Neural progenitor cell (in vitro differentiated cells): ENCODE measurements around the gene ABTB2. TPM values are rescaled to one million over a fixed set of nuclear protein-coding genes. Genes with fewer than 3 reads are reported as not detected.
A peak's percentile ranks its signal among the peaks of the same experiment; 100 is the strongest.

Experiments
- DNase-seq: peaks from one replicate; pipeline ENCODE4 v3.0.0-alpha.2; 2016; ENCODE audit warnings: low spot score
- H2AFZ ChIP-seq: fragments of 200-600 bp; sonication (generic); replicated peaks from 2 replicates; pipeline ENCODE4 v1.6.1; 2016; ENCODE audit warnings: antibody characterized with exemption
- H3F3A ChIP-seq: fragments of 200-600 bp; sonication (generic); 2 replicates; pipeline ENCODE4 v1.6.1; 2016; ENCODE audit warnings: antibody characterized with exemption, low read depth
- H3K27ac ChIP-seq: fragments of 200-600 bp; sonication (generic); 2 replicates; pipeline ENCODE4 v1.5.1; 2016; ENCODE audit warnings: mild to moderate bottlenecking
- H3K27me3 ChIP-seq: fragments of 200-600 bp; sonication (generic); 2 replicates; pipeline ENCODE4 v1.6.1; 2016; ENCODE audit warnings: mild to moderate bottlenecking, moderate library complexity
- H3K36me3 ChIP-seq: fragments of 200-600 bp; sonication (generic); 2 replicates; pipeline ENCODE4 v1.5.1; 2016
- H3K4me1 ChIP-seq: fragments of 200-600 bp; sonication (generic); 2 replicates; pipeline ENCODE4 v1.6.1; 2016; ENCODE audit warnings: mixed run types
- H3K4me2 ChIP-seq: fragments of 200-600 bp; sonication (generic); 2 replicates; pipeline ENCODE4 v1.6.1; 2016
- H3K4me3 ChIP-seq: fragments of 200-600 bp; sonication (generic); 2 replicates; pipeline ENCODE4 v1.5.1; 2016
- H3K79me2 ChIP-seq: fragments of 200-600 bp; sonication (generic); 2 replicates; pipeline ENCODE4 v1.6.1; 2016; ENCODE audit warnings: low read depth
- H3K9ac ChIP-seq: fragments of 200-600 bp; sonication (generic); 2 replicates; pipeline ENCODE4 v1.6.1; 2016
- H3K9me3 ChIP-seq: fragments of 200-600 bp; sonication (generic); 2 replicates; pipeline ENCODE4 v1.5.1; 2016; ENCODE audit warnings: low read depth
- H4K20me1 ChIP-seq: fragments of 200-600 bp; sonication (generic); 2 replicates; pipeline ENCODE4 v1.6.1; 2016; ENCODE audit warnings: low read depth
- H3K27ac Mint-ChIP-seq: 3 replicates; pipeline ENCODE4 v1.8.0; 2021; ENCODE audit warnings: mixed read lengths
- H3K27me3 Mint-ChIP-seq: 2 replicates; pipeline ENCODE4 v1.8.0; 2022; ENCODE audit warnings: low read depth, mild to moderate bottlenecking, inconsistent platforms, moderate library complexity, mixed read lengths; ENCODE audit not compliant: insufficient read depth
- H3K36me3 Mint-ChIP-seq: 3 replicates; pipeline ENCODE4 v1.8.0; 2021; ENCODE audit warnings: mixed read lengths
- H3K4me1 Mint-ChIP-seq: 3 replicates; pipeline ENCODE4 v1.8.0; 2021; ENCODE audit warnings: mixed read lengths
- H3K4me3 Mint-ChIP-seq: 3 replicates; pipeline ENCODE4 v1.8.0; 2021; ENCODE audit warnings: mild to moderate bottlenecking, moderate library complexity, mixed read lengths
- H3K9me3 Mint-ChIP-seq: 3 replicates; pipeline ENCODE4 v1.8.0; 2020; ENCODE audit warnings: mixed read lengths
- EZH2 ChIP-seq: fragments of 200-600 bp; sonication (generic); IDR thresholded peaks from 2 replicates; pipeline ENCODE4 v1.6.1; 2017; ENCODE audit warnings: antibody characterized with exemption, mild to moderate bottlenecking, moderate library complexity
- EZH2phosphoT487 ChIP-seq: fragments of 200-600 bp; sonication (generic); IDR thresholded peaks from 2 replicates; pipeline ENCODE4 v1.6.1; 2017; ENCODE audit warnings: antibody characterized with exemption
- total RNA-seq: library from RNA; depleted of rRNA; stranded (reverse); fragments of >200 nt; gene quantifications from 2 replicates; pipeline ENCODE4 v1.2.3, GENCODE V29; 2015; ENCODE audit warnings: low replicate concordance
- TF ChIP-seq, protein P1 (sequence below): fragments of 200-600 bp; sonication (generic); IDR thresholded peaks from 2 replicates; pipeline ENCODE4 v1.5.1; 2017; ENCODE audit warnings: antibody characterized with exemption, mild to moderate bottlenecking

ABTB2 gene
- total RNA-seq, 1 donor from 2014 or later = 0.37 TPM

GRCh38 chr11:34290926-34291325 is 66.9 kb downstream of the ABTB2 start:
- H3K4me3 Mint-ChIP-seq = no peak overlapping the region
- no peaks in the 10 kb centered on the region for H3F3A ChIP-seq
- DNase-seq = no peak

DNA sequence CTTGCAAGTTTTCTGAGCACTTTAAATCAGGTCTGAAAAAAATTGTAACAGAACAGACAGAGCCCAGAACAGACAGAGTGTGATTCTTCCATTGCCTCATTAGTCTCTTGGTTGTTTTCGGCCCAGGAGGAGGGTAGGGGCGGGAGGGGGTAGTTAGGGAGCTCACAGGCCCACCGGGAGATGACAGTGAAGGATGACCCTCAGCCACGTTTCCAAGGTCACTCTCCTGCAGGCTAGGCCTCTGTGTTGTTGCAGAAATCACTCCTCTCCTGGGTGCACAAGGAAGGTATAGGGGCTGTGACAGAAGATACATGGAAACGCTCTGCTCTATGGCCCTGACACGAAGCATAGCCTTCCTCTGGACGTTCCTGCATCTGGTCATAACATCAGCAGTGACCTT is 69.3 kb downstream of the ABTB2 start:
- Histone ChIP-seq H3K36me3 (no peaks in the 10 kb centered on the region), H4K20me1 (no peaks in the 10 kb centered on the region), H3K79me2 (no peaks in the 10 kb centered on the region), H3K9ac (no peak overlapping the region), H3K9me3 (no peaks in the 10 kb centered on the region), H2AFZ (no peak overlapping the region), H3K4me2 (no peak overlapping the region), H3K27me3 (no peaks in the 10 kb centered on the region), H3K4me3 (no peak overlapping the region), H3K4me1 (peaks cover 9% of the 10 kb centered on the region), H3K27ac (no peak overlapping the region), H3F3A (no peaks in the 10 kb centered on the region)
- no peak overlapping the region for H3K27ac Mint-ChIP-seq
- no peak for DNase-seq
- H3K9me3 Mint-ChIP-seq = no peaks in the 10 kb centered on the region
- H3K27me3 Mint-ChIP-seq = peaks cover 15% of the 10 kb centered on the region
- H3K4me3 Mint-ChIP-seq = no peak overlapping the region
- H3K36me3 Mint-ChIP-seq = no peaks in the 10 kb centered on the region
- H3K4me1 Mint-ChIP-seq = peaks cover 46% of the 10 kb centered on the region
- no peak for TF ChIP-seq EZH2phosphoT487
- TF ChIP-seq EZH2 = no peak
- TF ChIP-seq, protein P1, sequence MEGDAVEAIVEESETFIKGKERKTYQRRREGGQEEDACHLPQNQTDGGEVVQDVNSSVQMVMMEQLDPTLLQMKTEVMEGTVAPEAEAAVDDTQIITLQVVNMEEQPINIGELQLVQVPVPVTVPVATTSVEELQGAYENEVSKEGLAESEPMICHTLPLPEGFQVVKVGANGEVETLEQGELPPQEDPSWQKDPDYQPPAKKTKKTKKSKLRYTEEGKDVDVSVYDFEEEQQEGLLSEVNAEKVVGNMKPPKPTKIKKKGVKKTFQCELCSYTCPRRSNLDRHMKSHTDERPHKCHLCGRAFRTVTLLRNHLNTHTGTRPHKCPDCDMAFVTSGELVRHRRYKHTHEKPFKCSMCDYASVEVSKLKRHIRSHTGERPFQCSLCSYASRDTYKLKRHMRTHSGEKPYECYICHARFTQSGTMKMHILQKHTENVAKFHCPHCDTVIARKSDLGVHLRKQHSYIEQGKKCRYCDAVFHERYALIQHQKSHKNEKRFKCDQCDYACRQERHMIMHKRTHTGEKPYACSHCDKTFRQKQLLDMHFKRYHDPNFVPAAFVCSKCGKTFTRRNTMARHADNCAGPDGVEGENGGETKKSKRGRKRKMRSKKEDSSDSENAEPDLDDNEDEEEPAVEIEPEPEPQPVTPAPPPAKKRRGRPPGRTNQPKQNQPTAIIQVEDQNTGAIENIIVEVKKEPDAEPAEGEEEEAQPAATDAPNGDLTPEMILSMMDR = no peak

More at GRCh38 chr11:34290926-34291325, 66.9 kb downstream of the ABTB2 start:
- TF ChIP-seq EZH2 = no peak
- no peak for TF ChIP-seq EZH2phosphoT487
- TF ChIP-seq, protein P1 = no peak
- Histone ChIP-seq H3K9me3 (no peaks in the 10 kb centered on the region), H3K9ac (no peak overlapping the region), H3K27me3 (no peaks in the 10 kb centered on the region), H3K4me3 (no peak overlapping the region), H3K4me1 (no peaks in the 10 kb centered on the region), H2AFZ (no peak overlapping the region), H3K4me2 (no peak overlapping the region), H4K20me1 (no peaks in the 10 kb centered on the region), H3K36me3 (no peaks in the 10 kb centered on the region), H3K79me2 (no peaks in the 10 kb centered on the region), H3K27ac (no peak overlapping the region)
- peaks cover 31% of the 10 kb centered on the region for H3K4me1 Mint-ChIP-seq
- H3K27me3 Mint-ChIP-seq = peaks cover 10% of the 10 kb centered on the region
- H3K27ac Mint-ChIP-seq = no peak overlapping the region
- peaks cover 1% of the 10 kb centered on the region for H3K36me3 Mint-ChIP-seq
- no peaks in the 10 kb centered on the region for H3K9me3 Mint-ChIP-seq

DNA sequence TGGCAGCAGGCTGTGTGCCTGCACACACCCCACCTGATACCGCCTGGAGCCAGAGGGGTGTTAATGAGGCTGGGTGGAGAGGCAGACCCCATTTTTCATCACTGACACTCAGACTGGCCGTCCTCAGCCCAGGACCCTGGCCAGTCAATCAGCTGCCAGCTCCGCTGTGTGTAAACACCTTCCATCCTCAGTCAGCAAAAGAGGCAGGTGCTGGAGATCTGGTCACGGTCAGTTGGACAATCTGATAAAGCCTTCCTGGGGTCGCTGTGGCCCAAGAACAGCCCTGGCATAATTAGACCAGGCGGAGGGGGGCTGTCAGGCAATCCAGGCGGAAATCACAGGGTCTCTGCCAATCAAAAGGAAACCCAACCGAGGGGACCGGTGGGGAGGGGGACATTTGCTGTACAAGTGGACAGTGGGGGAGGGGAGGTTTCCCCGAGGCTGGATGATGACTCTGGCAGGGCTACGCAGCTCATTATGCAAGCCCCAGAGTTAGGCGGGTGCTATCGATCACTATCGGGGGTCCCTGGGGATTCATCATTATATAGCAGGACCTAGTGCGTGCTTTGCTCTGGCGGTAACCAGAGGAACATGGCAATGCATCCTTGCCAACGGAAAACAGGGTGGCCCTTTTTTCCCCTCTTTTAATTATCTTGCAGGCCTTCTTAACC is 72.9 kb downstream of the ABTB2 start:
- peaks cover 16% of the 10 kb centered on the region for H3K4me1 ChIP-seq
- H3K4me3 ChIP-seq = no peak overlapping the region
- H3K27ac Mint-ChIP-seq = peak overlapping the region; percentile 20

More for the DNA sequence above, 72.9 kb downstream of the ABTB2 start:
- Histone ChIP-seq H4K20me1 (no peaks in the 10 kb centered on the region), H3K27me3 (no peaks in the 10 kb centered on the region), H3F3A (no peaks in the 10 kb centered on the region), H3K9me3 (no peaks in the 10 kb centered on the region), H3K79me2 (no peaks in the 10 kb centered on the region), H3K27ac (no peak overlapping the region), H3K4me2 (no peak overlapping the region), H3K9ac (no peak overlapping the region), H3K36me3 (no peaks in the 10 kb centered on the region), H2AFZ (no peak overlapping the region)
- Mint-ChIP-seq H3K9me3 (no peaks in the 10 kb centered on the region), H3K4me1 (peaks cover 43% of the 10 kb centered on the region), H3K36me3 (no peaks in the 10 kb centered on the region), H3K4me3 (peak overlapping the region; percentile 19), H3K27me3 (peaks cover 13% of the 10 kb centered on the region)
- DNase-seq = peak; percentile 33
- TF ChIP-seq EZH2phosphoT487 (no peak), EZH2 (no peak)
- TF ChIP-seq, protein P1 = no peak
